CD14-positive monocyte (primary cell): ENCODE measurements around the gene PCDHA9. TPM values are rescaled to one million over a fixed set of nuclear protein-coding genes. Genes with fewer than 3 reads are reported as not detected.

Source experiments
- DNase-seq, 3 donors: peaks; one replicate each; pipeline ENCODE4 v3.0.0-alpha.2; 2011 to 2022
- H2AFZ ChIP-seq: 2 replicates; pipeline ENCODE4 v1.6.0; 2012; ENCODE audit warnings: mild to moderate bottlenecking, low read depth, low read length, inconsistent platforms; ENCODE audit not compliant: insufficient read depth, poor library complexity, severe bottlenecking
- H3K27ac ChIP-seq, 2 donors: 1 replicate in 1 of 2; 2 replicates in 1 of 2; pipeline ENCODE4 v1.5.1; 2012 to 2013; ENCODE audit warnings: low read length in 2 of 2, control low read depth in 1 of 2, inconsistent platforms in 1 of 2, low read depth in 1 of 2, mild to moderate bottlenecking in 1 of 2
- H3K27me3 ChIP-seq, 2 donors: one replicate each; pipeline versions ENCODE4 v1.6.0 to v1.6.1; 2011 to 2013; ENCODE audit warnings: low read length in 2 of 2; ENCODE audit not compliant: control insufficient read depth in 2 of 2, insufficient read depth in 2 of 2
- H3K36me3 ChIP-seq, 2 donors: replicated peaks in 1 of 2; 1 replicate in 1 of 2; 2 replicates in 1 of 2; pipeline versions ENCODE4 v1.5.1 to v1.6.1; 2012 to 2013; ENCODE audit warnings: low read length in 2 of 2, control low read depth in 1 of 2, inconsistent platforms in 1 of 2, mild to moderate bottlenecking in 1 of 2; ENCODE audit not compliant: insufficient read depth in 2 of 2, control insufficient read depth in 1 of 2
- H3K4me1 ChIP-seq, 2 donors: 1 replicate in 1 of 2; 2 replicates in 1 of 2; pipeline versions ENCODE4 v1.5.1 to v1.6.1; 2012 to 2013; ENCODE audit warnings: low read length in 2 of 2, control low read depth in 1 of 2, inconsistent platforms in 1 of 2, mild to moderate bottlenecking in 1 of 2, moderate library complexity in 1 of 2; ENCODE audit not compliant: insufficient read depth in 2 of 2, control insufficient read depth in 1 of 2
- H3K4me2 ChIP-seq: replicated peaks from 2 replicates; pipeline ENCODE3; 2012; ENCODE audit warnings: low read length, moderate library complexity, mild to moderate bottlenecking; ENCODE audit not compliant: poor library complexity, severe bottlenecking; ENCODE audit errors: extremely low read depth
- H3K4me3 ChIP-seq, 3 experiments: fragments of 200-600 bp in 1 of 3; sonication (generic) in 1 of 3; replicated peaks in 1 of 3; 1 replicate in 2 of 3; 2 replicates in 1 of 3; pipeline ENCODE4 v1.5.1; 2011 to 2013; ENCODE audit warnings: low read length in 3 of 3, mild to moderate bottlenecking in 3 of 3, control low read depth in 2 of 3, low read depth in 2 of 3, inconsistent platforms in 1 of 3, moderate library complexity in 1 of 3
- H3K79me2 ChIP-seq: 2 replicates; pipeline ENCODE4 v1.6.0; 2012; ENCODE audit warnings: mild to moderate bottlenecking, control low read depth, inconsistent platforms, low read length, moderate library complexity; ENCODE audit not compliant: insufficient read depth
- H3K9ac ChIP-seq: 2 replicates; pipeline ENCODE4 v1.6.0; 2017; ENCODE audit warnings: low read length, mild to moderate bottlenecking; ENCODE audit not compliant: insufficient read depth, poor library complexity, severe bottlenecking
- H3K9me3 ChIP-seq, 2 donors: replicated peaks in 1 of 2; 1 replicate in 1 of 2; 2 replicates in 1 of 2; pipeline versions ENCODE4 v1.5.1 to v1.6.1; 2012 to 2013; ENCODE audit warnings: low read length in 2 of 2, control low read depth in 1 of 2; ENCODE audit not compliant: control insufficient read depth in 1 of 2, insufficient read depth in 1 of 2
- H4K20me1 ChIP-seq: 2 replicates; pipeline ENCODE4 v1.6.0; 2012; ENCODE audit warnings: mild to moderate bottlenecking, low read length, control low read depth, moderate library complexity; ENCODE audit not compliant: insufficient read depth
- H3K27ac Mint-ChIP-seq, 7 donors: one replicate each; pipeline ENCODE4 v1.8.0; 2020; ENCODE audit warnings: mild to moderate bottlenecking in 7 of 7, mixed read lengths in 7 of 7, moderate library complexity in 6 of 7, inconsistent platforms in 2 of 7
- H3K27me3 Mint-ChIP-seq, 3 donors: one replicate each; pipeline ENCODE4 v1.8.0; 2021 to 2022; ENCODE audit warnings: low read depth in 3 of 3, mild to moderate bottlenecking in 3 of 3, mixed read lengths in 3 of 3, moderate library complexity in 3 of 3, inconsistent platforms in 1 of 3
- H3K36me3 Mint-ChIP-seq, 2 donors: one replicate each; pipeline ENCODE4 v1.8.0; 2020; ENCODE audit warnings: mixed read lengths in 2 of 2, inconsistent platforms in 1 of 2, mild to moderate bottlenecking in 1 of 2
- H3K4me1 Mint-ChIP-seq: one replicate; pipeline ENCODE4 v1.8.0; 2020; ENCODE audit warnings: mild to moderate bottlenecking, mixed read lengths
- H3K4me3 Mint-ChIP-seq, 2 donors: one replicate each; pipeline ENCODE4 v1.8.0; 2020; ENCODE audit warnings: mild to moderate bottlenecking in 2 of 2, mixed read lengths in 2 of 2, moderate library complexity in 1 of 2
- H3K9me3 Mint-ChIP-seq, 7 donors: one replicate each; pipeline ENCODE4 v1.8.0; 2020 to 2022; ENCODE audit warnings: mixed read lengths in 7 of 7, mild to moderate bottlenecking in 6 of 7, moderate library complexity in 6 of 7, inconsistent platforms in 2 of 7
- WGBS: methylation state at CpG from one replicate; pipeline ENCODE4 v1.1.5; 2013; ENCODE audit warnings: missing lambda C conversion rate; ENCODE audit not compliant: insufficient coverage; 5-methylcytosine and 5-hydroxymethylcytosine counted together
- intact Hi-C, 2 donors: fragments of 100-400 bp; cut with micrococcal nuclease; formaldehyde crosslinking; loops; one replicate each; pipeline versions ENCODE4 v1.15.0 to v1.15.1; 2023
- polyA plus RNA-seq, 3 donors: library from polyadenylated mRNA; depleted of rRNA in 1 of 3; unstranded in 2 of 3; stranded (reverse) in 1 of 3; fragments of 300-500 nt in 2 of 3; fragments of >200 nt in 1 of 3; fragmentation: Illumina TruSeq in 2 of 3; gene quantifications; 1 replicate in 2 of 3; 2 replicates in 1 of 3; pipeline ENCODE4 v1.2.3, GENCODE V29; 2012 to 2021
- TF ChIP-seq, protein P1 (sequence below): fragments of 200-600 bp; IDR thresholded peaks from one replicate; pipeline ENCODE4 v1.8.0; 2022; ENCODE audit warnings: antibody characterized with exemption, mild to moderate bottlenecking

The PCDHA9 gene
- polyA plus RNA-seq, 3 donors, result not detected

GRCh38 chr5:140823475-140823874, 24.7 kb upstream of the PCDHA9 start:
- Histone ChIP-seq H3K9me3 (peaks cover 36 to 51% of the 10 kb centered on the region in 2 donors), H4K20me1 (no peaks in the 10 kb centered on the region), H2AFZ (no peak overlapping the region), H3K9ac (no peak overlapping the region), H3K4me3 (no peak overlapping the region), H3K27ac (no peak overlapping the region), H3K27me3 (peaks cover 0 to 17% of the 10 kb centered on the region in 2 donors), H3K4me2 (no peak overlapping the region), H3K36me3 (no peaks in the 10 kb centered on the region), H3K4me1 (no peaks in the 10 kb centered on the region), H3K79me2 (no peaks in the 10 kb centered on the region)
- peaks cover 16 to 26% (median 20%) of the 10 kb centered on the region in 3 donors for H3K27me3 Mint-ChIP-seq
- DNase-seq, result no peak
- WGBS, result 54% methylated on average over 38 of the region's 38 CpGs
- H3K4me1 Mint-ChIP-seq, result no peaks in the 10 kb centered on the region
- peaks cover 0 to 4% of the 10 kb centered on the region in 2 donors for H3K36me3 Mint-ChIP-seq
- TF ChIP-seq, protein P1, sequence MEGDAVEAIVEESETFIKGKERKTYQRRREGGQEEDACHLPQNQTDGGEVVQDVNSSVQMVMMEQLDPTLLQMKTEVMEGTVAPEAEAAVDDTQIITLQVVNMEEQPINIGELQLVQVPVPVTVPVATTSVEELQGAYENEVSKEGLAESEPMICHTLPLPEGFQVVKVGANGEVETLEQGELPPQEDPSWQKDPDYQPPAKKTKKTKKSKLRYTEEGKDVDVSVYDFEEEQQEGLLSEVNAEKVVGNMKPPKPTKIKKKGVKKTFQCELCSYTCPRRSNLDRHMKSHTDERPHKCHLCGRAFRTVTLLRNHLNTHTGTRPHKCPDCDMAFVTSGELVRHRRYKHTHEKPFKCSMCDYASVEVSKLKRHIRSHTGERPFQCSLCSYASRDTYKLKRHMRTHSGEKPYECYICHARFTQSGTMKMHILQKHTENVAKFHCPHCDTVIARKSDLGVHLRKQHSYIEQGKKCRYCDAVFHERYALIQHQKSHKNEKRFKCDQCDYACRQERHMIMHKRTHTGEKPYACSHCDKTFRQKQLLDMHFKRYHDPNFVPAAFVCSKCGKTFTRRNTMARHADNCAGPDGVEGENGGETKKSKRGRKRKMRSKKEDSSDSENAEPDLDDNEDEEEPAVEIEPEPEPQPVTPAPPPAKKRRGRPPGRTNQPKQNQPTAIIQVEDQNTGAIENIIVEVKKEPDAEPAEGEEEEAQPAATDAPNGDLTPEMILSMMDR, result no peak
- peaks cover 30 to 52% (median 45%) of the 10 kb centered on the region in 7 donors for H3K9me3 Mint-ChIP-seq
- intact Hi-C loops, result loop anchor here in 1 of 2 donors (10.0 kb wide), 1 partner anchor 51 kb away; the partner anchor contains the start of gene PCDHA12
- no peak overlapping the region for H3K27ac Mint-ChIP-seq
- H3K4me3 Mint-ChIP-seq, result no peak overlapping the region

DNA sequence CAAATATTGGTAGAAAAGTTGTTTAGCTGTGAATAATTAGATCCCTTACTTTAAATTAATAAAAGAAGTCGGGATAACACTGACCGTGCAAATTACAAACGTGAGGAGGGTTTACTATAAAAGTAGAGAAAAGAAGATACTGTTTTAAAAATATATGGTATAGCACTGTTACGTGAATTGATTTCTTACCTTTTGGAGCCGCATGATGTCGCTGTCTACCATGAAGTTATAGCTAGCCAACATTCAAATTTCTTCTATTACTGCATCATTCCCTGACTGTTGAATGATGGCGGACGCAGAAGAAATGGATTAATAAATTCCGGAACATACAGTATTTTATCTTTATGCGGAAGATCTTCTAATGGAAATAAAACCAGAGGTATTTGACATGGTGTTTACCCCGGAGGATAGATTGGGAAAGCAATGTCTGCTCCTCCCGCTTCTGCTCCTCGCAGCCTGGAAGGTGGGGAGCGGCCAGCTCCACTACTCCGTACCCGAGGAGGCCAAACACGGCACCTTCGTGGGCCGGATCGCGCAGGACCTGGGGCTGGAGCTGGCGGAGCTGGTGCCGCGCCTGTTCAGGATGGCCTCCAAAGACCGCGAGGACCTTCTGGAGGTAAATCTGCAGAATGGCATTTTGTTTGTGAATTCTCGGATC, 20.3 kb upstream of the PCDHA9 start, which contains the start of gene PCDHA6:
PCDHA6 (plus strand) TSS at position 257 of the 658 bp plus-strand sequence; CDS start at position 389, 132 bp downstream.
- no peak within 1 kb of the TSS for H3K4me3 ChIP-seq
- H2AFZ ChIP-seq, result no peak within 1 kb of the TSS
- TF ChIP-seq, protein P1, result no peak
- no peak within 1 kb of the TSS for H3K27ac ChIP-seq
- no peak for DNase-seq
- no peaks in the 10 kb centered on the region for H3K4me1 ChIP-seq
- H3K27ac Mint-ChIP-seq, result peak within 1 kb of the TSS in 1 of 7 donors; percentile 3
- 28% methylated on average over 14 of the region's 27 CpGs for WGBS
- no peaks in the 10 kb centered on the region for H3K79me2 ChIP-seq
- intact Hi-C loops, result loop anchor here in 1 of 2 donors (10.0 kb wide), 1 partner anchor 47 kb away; the partner anchor contains the start of gene PCDHA12
- no peaks in the 10 kb centered on the region for H3K36me3 ChIP-seq
- H3K36me3 Mint-ChIP-seq, result peaks cover 0 to 2% of the 10 kb centered on the region in 2 donors
- no peaks in the 10 kb centered on the region for H3K4me1 Mint-ChIP-seq
- peaks cover 20 to 43% (median 21%) of the 10 kb centered on the region in 3 donors for H3K27me3 Mint-ChIP-seq
- H3K9ac ChIP-seq, result no peak within 1 kb of the TSS
- peaks cover 34 to 60% (median 53%) of the 10 kb centered on the region in 7 donors for H3K9me3 Mint-ChIP-seq
- H4K20me1 ChIP-seq, result no peaks in the 10 kb centered on the region
- peak within 1 kb of the TSS in 1 of 2 donors; percentile 66 for H3K4me3 Mint-ChIP-seq
- H3K4me2 ChIP-seq, result no peak within 1 kb of the TSS
- peaks cover 0 to 21% of the 10 kb centered on the region in 2 donors for H3K27me3 ChIP-seq
- H3K9me3 ChIP-seq, result peaks cover 40 to 68% of the 10 kb centered on the region in 2 donors
